Skin epidermis (tissue), 12 donors: ENCODE data around the gene IL18RAP.

Experiments
- H3K27ac ChIP-seq, 21 experiments: fragments of 200-600 bp; sonication (generic) in 11 of 21; one replicate each; pipeline ENCODE4 v1.5.0; 2020; ENCODE audit warnings: mild to moderate bottlenecking in 3 of 21, inconsistent platforms in 2 of 21, moderate library complexity in 2 of 21
- H3K4me3 ChIP-seq, 7 experiments: fragments of 200-600 bp; sonication (generic) in 2 of 7; one replicate each; pipeline ENCODE4 v1.5.0; 2020; ENCODE audit warnings: inconsistent platforms in 2 of 7, mild to moderate bottlenecking in 2 of 7, moderate library complexity in 1 of 7

IL18RAP gene

DNA sequence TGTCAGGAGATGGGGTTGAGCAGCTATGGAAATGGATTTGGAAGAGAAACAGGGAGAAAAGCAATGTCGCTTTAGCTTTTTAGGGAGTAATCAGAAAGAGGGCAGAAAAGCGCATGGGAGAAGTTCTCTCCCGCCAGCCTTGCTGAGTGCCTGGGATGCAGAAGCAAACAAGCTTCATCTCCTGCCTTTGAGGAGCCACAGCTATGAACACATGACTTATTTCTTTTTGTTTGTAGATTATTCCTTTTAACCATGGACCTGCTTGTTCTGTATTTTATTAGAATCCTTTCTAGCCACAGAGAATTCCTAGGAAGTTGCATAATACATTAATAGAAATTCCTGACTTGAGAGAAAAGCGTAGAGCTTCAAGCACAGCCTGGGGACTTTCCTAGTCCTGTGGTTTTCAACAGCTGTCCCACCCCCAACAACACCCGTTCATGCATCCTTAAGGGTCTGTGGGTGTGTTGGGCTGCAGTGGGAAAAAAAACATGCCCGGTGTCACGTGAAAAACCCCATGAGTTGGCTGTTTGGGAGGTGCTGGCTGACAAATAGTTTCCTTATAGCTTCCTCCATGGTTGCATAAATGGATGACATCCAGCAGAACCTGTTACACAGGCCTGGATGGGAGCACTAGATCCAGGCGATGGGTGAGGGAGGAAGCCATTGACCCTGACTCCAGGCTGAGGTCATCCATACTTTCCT is 65.0 kb downstream of the IL18RAP start:
- H3K4me3 ChIP-seq, result no peak overlapping the region
- H3K27ac ChIP-seq, result peak overlapping the region in 13 of 21 experiments; percentile 4 to 85 (median 54)

DNA sequence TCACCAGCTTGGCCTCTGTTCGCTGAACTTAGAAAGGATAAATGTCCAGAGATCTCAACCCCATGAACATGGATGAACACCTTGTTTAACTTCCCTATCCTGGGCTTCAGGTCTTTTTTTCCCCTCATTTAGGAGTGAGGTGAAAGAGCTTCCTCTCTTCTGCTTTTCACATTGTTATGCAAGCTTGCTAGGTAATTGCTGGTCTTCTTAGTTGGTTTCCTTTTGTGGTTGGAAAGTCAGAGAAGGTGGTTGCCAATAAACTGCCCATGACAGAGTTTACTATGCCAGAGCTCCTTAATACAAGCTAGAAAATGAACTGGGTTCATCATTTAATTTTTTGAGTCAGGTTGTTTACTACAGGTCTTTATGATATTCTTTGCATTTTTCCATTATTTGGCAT is 66.7 kb downstream of the IL18RAP start:
- H3K27ac ChIP-seq, result no peak overlapping the region
- no peak overlapping the region for H3K4me3 ChIP-seq

DNA sequence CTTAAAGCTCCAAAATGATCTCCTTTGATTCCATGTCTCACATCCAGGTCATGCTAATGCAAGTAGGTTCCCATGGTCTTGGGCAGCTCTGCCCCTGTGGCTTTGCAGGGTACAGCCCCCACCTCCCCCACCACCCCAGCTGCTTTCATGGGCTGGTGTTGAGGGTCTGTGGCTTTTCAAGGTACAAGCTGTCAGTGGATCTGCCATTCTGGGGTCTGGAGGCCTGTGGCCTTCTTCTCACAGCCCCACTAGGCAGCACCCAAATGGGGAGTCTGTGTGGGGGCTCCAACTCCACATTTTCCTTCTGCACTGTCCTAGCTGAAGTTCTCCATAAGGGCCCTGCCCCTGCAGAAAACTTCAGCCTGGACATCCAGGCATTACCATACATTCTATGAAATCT is 69.0 kb downstream of the IL18RAP start:
- Histone ChIP-seq H3K4me3 (no peak overlapping the region), H3K27ac (no peak overlapping the region)

DNA sequence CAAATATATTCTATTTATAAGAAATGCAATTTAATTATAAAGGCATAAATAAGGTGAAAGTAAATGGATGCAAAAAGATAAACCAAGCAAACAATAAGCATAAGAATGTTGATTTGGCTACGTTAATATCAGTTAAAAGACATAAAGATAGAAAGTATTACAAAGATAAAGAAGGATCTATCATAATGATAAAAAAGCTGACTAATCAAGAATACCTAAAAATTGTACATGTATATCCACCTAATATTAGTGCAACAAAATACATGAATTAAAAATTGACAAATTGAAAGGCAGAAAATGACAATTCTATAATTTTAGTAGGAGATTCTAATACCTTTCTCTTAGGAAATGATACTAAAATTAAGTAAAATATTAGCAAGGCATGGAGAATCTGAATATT is 71.6 kb downstream of the IL18RAP start:
- H3K4me3 ChIP-seq, result no peak overlapping the region
- H3K27ac ChIP-seq, result no peak overlapping the region

DNA sequence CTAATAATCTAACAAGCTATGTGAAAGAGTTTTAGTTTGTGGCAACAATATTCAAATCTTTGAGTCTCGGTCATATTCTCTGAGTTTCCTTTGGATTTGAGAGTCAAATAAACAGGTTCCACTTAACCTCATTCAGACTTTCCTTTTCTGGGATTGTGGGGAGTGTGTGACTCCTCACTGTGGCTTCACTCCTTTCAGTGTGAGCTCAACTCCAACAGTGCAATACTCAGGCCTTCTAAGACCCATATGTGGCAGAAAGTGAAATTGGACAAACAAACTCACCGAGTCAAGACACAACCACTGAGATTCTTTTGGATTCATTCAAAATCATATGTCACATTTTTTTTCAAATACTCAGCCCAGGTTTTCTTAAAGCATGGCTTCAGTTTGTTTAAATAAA is 75.5 kb downstream of the IL18RAP start:
- no peak overlapping the region for H3K4me3 ChIP-seq
- H3K27ac ChIP-seq, result no peak overlapping the region

DNA sequence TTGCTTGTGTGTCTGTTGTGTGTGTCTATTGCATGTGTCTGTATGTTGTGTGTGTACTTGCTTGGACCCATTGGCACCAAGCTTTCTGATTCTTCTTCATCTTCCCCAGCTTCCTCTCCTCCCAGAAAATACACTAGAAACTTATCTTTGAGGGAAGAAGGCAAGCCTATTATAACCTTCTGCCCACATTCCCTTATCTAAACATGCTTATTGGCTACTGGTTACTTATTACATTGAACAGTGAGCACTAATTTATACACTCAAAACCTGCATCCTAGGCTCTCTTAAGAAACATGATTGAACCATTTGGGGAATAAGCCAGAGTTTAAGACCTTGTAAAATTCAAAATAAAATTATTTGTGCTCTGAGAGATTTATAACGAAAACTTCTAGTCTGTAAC is 76.6 kb downstream of the IL18RAP start:
- Histone ChIP-seq H3K27ac (no peak overlapping the region), H3K4me3 (no peak overlapping the region)
